ENCODE measurements around the gene ZC3H18. TPM values are rescaled to one million over a fixed set of nuclear protein-coding genes. Genes with fewer than 3 reads are reported as not detected.

The ZC3H18 gene
- total RNA-seq, 1 donor from 2014 or later = 49.2 TPM

DNA sequence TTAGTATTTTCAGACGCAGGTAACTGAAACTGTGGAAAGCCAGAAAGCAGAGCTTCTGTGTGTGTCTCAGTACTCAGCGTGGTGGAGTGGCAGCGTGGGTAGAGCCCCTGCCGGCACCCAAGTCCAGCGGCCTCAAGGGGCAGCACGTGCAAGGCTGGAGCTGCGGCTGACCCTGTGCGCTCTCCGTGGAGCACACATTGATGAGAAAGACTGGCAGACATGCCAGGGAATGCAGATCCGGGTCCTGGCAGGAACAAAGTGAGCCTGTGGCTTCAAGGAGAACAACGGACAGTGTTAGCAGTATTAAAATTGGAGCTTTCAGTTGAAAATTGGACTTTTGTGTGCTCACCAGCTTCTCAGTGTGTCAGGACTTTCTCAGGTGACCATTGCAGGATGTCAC lies 23.3 kb downstream of the ZC3H18 start:
- Histone ChIP-seq H3K4me1 (peaks cover 4% of the 10 kb centered on the region), H3K27me3 (ENCODE audit: low read depth) (no peaks in the 10 kb centered on the region), H3K27ac (no peak overlapping the region), H3K9me3 (no peaks in the 10 kb centered on the region), H3K4me3 (no peak overlapping the region), H3K36me3 (peaks cover 44% of the 10 kb centered on the region)
- intact Hi-C loops (cut with DNase I) = no loop called here
- ATAC-seq (no peak), DNase-seq (no peak)
- TF ChIP-seq, protein P1, sequence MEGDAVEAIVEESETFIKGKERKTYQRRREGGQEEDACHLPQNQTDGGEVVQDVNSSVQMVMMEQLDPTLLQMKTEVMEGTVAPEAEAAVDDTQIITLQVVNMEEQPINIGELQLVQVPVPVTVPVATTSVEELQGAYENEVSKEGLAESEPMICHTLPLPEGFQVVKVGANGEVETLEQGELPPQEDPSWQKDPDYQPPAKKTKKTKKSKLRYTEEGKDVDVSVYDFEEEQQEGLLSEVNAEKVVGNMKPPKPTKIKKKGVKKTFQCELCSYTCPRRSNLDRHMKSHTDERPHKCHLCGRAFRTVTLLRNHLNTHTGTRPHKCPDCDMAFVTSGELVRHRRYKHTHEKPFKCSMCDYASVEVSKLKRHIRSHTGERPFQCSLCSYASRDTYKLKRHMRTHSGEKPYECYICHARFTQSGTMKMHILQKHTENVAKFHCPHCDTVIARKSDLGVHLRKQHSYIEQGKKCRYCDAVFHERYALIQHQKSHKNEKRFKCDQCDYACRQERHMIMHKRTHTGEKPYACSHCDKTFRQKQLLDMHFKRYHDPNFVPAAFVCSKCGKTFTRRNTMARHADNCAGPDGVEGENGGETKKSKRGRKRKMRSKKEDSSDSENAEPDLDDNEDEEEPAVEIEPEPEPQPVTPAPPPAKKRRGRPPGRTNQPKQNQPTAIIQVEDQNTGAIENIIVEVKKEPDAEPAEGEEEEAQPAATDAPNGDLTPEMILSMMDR (IDR thresholded peaks at IDR 0.05) = no peak

DNA sequence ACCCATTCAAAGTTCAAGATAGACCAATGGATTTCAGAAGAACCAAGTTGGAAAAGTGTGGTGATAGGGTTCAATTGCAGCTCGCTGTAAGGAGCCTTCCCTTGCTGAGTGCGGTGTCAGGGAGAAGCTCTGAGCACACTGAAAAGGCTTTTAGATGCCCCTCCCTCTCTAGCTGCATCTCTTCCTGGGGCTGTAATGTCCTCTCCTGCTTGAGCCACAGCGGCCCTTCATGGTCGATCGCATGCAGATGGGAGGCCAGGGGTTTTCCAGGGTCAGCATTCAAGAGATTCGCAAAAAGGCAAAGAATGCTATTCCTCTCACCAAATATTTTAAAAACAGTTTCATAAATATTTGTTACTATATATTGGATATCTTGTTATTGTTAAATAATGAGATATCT lies 23.7 kb downstream of the ZC3H18 start:
- DNase-seq (no peak), ATAC-seq (no peak)
- Histone ChIP-seq H3K27me3 (ENCODE audit: low read depth) (no peaks in the 10 kb centered on the region), H3K27ac (no peak overlapping the region), H3K4me3 (no peak overlapping the region), H3K36me3 (peaks cover 44% of the 10 kb centered on the region), H3K4me1 (peaks cover 8% of the 10 kb centered on the region), H3K9me3 (no peaks in the 10 kb centered on the region)
- TF ChIP-seq, protein P1 (IDR thresholded peaks at IDR 0.05) = no peak
- intact Hi-C loops (cut with DNase I) = no loop called here

DNA sequence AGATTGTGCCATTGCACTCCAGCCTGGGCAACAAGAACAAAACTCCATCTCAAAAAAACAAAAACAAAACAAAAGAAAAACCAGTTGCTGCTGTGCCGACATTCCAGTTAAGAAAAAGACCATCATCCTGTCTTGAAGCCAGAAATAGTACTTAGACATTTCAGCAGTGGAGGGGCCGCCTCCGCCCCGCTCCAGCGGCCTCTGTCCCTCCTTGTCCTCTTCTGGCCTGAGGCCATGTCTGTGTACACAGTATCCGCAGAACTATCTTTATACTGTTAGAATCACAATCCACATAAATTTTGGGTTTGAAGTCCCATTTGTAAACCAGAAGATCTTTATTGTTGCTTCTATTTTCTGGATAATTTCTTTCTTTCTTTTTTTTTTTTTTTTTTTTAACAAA lies 24.9 kb downstream of the ZC3H18 start:
- H3K4me1 ChIP-seq = peaks cover 20% of the 10 kb centered on the region
- H3K9me3 ChIP-seq = no peaks in the 10 kb centered on the region
- H3K27ac ChIP-seq = no peak overlapping the region
- TF ChIP-seq, protein P1 (IDR thresholded peaks at IDR 0.05) = no peak
- H3K36me3 ChIP-seq = peaks cover 44% of the 10 kb centered on the region
- DNase-seq = no peak
- no peaks in the 10 kb centered on the region for H3K27me3 ChIP-seq (ENCODE audit: low read depth)
- no peak overlapping the region for H3K4me3 ChIP-seq
- no peak for ATAC-seq
- intact Hi-C loops (cut with DNase I) = no loop called here

DNA sequence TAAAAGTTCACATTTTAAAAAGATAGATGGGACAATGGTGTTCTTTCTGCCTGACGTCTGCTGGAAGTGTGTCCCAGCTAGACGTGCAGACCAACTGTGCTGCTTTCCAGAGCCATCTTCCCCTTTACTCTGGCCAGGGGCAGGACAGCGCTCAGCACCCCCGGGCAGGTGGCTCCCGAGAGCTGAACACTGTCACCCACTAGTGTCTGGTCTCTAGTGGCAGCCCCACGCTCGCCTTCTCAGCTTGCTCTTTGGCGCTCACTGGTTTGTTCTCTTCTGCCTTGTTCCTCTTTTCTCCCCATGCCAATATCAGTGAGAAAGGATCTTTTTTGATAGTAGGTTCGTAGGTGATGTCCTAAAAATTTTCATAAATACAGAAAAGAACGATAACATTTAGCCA lies 25.7 kb downstream of the ZC3H18 start:
- TF ChIP-seq, protein P1 (IDR thresholded peaks at IDR 0.05) = no peak
- intact Hi-C loops (cut with DNase I) = no loop called here
- no peaks in the 10 kb centered on the region for H3K27me3 ChIP-seq (ENCODE audit: low read depth)

DNA sequence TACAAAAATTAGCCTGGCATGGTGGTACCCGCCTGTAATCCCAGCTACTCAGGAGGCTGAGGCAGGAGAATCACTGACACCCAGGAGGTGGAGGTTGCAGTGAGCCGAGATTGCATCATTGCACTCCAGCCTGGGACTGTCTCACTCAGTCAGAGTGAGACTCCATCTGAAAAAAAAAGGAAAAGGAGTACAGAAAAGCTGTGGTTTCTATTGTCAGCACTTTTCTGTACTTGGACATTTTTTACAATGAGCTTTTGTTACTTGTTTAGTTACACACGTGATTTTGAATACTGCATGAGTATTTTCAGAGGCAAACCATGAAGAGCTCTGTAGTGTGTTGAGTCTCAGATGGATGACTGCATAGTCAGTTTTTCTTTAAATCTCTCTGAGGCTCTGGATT lies 26.3 kb downstream of the ZC3H18 start:
- Histone ChIP-seq H3K9me3 (no peaks in the 10 kb centered on the region), H3K27ac (no peak overlapping the region), H3K36me3 (peaks cover 53% of the 10 kb centered on the region), H3K4me1 (peaks cover 31% of the 10 kb centered on the region), H3K27me3 (ENCODE audit: low read depth) (no peaks in the 10 kb centered on the region), H3K4me3 (no peak overlapping the region)
- no peak for DNase-seq
- ATAC-seq = no peak
- TF ChIP-seq, protein P1 (IDR thresholded peaks at IDR 0.05) = no peak
- intact Hi-C loops (cut with DNase I) = no loop called here

More for the DNA sequence above, 25.7 kb downstream of the ZC3H18 start:
- H3K4me1 ChIP-seq = peaks cover 28% of the 10 kb centered on the region
- no peaks in the 10 kb centered on the region for H3K9me3 ChIP-seq
- no peak for ATAC-seq
- peaks cover 48% of the 10 kb centered on the region for H3K36me3 ChIP-seq
- no peak for DNase-seq
- no peak overlapping the region for H3K4me3 ChIP-seq
- H3K27ac ChIP-seq = no peak overlapping the region

All from lower lobe of right lung (tissue), 2 donors.